ENCODE results near the gene SLC38A9. TPM values are rescaled to one million over a fixed set of nuclear protein-coding genes. Genes with fewer than 3 reads are reported as not detected.

Gene SLC38A9
- total RNA-seq, 2 donors from 2014 or later, result 17.9 to 19.5 TPM

- no peak for ATAC-seq
These were observed 77.8 kb downstream of the SLC38A9 start for GRCh38 chr5:55634209-55634805.

GRCh38 chr5:55633574-55634208 lies 78.4 kb downstream of the SLC38A9 start:
- Mint-ChIP-seq H3K27ac (no peak overlapping the region), H3K36me3 (no peaks in the 10 kb centered on the region), H3K9me3 (no peaks in the 10 kb centered on the region)
- DNase-seq (ENCODE audit: low spot score in 2 of 2) (no peak), ATAC-seq (no peak)

More at GRCh38 chr5:55634209-55634805, 77.8 kb downstream of the SLC38A9 start:
- no peak for DNase-seq (ENCODE audit: low spot score in 2 of 2)
- Mint-ChIP-seq H3K36me3 (no peaks in the 10 kb centered on the region), H3K9me3 (no peaks in the 10 kb centered on the region), H3K27ac (no peak overlapping the region)

- no peak for ATAC-seq
- no peak for DNase-seq (ENCODE audit: low spot score in 2 of 2)
- no peaks in the 10 kb centered on the region for H3K9me3 Mint-ChIP-seq
- no peak overlapping the region for H3K27ac Mint-ChIP-seq
- no peaks in the 10 kb centered on the region for H3K36me3 Mint-ChIP-seq
These were observed 82.3 kb downstream of the SLC38A9 start for GRCh38 chr5:55629815-55630214.

GRCh38 chr5:55626790-55627189 lies 85.3 kb downstream of the SLC38A9 start:
- Mint-ChIP-seq H3K27ac (no peak overlapping the region), H3K9me3 (no peaks in the 10 kb centered on the region), H3K36me3 (no peaks in the 10 kb centered on the region)
- no peak for ATAC-seq
- DNase-seq (ENCODE audit: low spot score in 2 of 2), result no peak

- DNase-seq (ENCODE audit: low spot score in 2 of 2) (no peak), ATAC-seq (peak in 1 of 2 donors; percentile 32)
- Mint-ChIP-seq H3K36me3 (no peaks in the 10 kb centered on the region), H3K9me3 (no peaks in the 10 kb centered on the region), H3K27ac (no peak overlapping the region)
These were observed 86.2 kb downstream of the SLC38A9 start for GRCh38 chr5:55625913-55626312.

- H3K9me3 Mint-ChIP-seq, result no peaks in the 10 kb centered on the region
- ATAC-seq (no peak), DNase-seq (ENCODE audit: low spot score in 2 of 2) (no peak)
- H3K36me3 Mint-ChIP-seq, result no peaks in the 10 kb centered on the region
- H3K27ac Mint-ChIP-seq, result no peak overlapping the region
These were observed 86.6 kb downstream of the SLC38A9 start for GRCh38 chr5:55625589-55625909.

GRCh38 chr5:55624841-55625588 lies 87.1 kb downstream of the SLC38A9 start:
- ATAC-seq, result no peak
- Mint-ChIP-seq H3K27ac (no peak overlapping the region), H3K36me3 (no peaks in the 10 kb centered on the region), H3K9me3 (no peaks in the 10 kb centered on the region)
- DNase-seq (ENCODE audit: low spot score in 2 of 2), result no peak

- H3K27ac Mint-ChIP-seq, result no peak overlapping the region
- H3K36me3 Mint-ChIP-seq, result no peaks in the 10 kb centered on the region
- ATAC-seq (no peak), DNase-seq (ENCODE audit: low spot score in 2 of 2) (no peak)
- no peaks in the 10 kb centered on the region for H3K9me3 Mint-ChIP-seq
These were observed 88.3 kb downstream of the SLC38A9 start for GRCh38 chr5:55623789-55624188.

GRCh38 chr5:55622460-55622859 lies 89.7 kb downstream of the SLC38A9 start:
- Mint-ChIP-seq H3K9me3 (no peaks in the 10 kb centered on the region), H3K36me3 (no peaks in the 10 kb centered on the region), H3K27ac (peak overlapping the region in 1 of 2 donors; percentile 44)
- DNase-seq (ENCODE audit: low spot score in 2 of 2) (no peak), ATAC-seq (no peak)

- no peak for ATAC-seq
- no peak for DNase-seq (ENCODE audit: low spot score in 2 of 2)
- no peak overlapping the region for H3K27ac Mint-ChIP-seq
- H3K9me3 Mint-ChIP-seq, result no peaks in the 10 kb centered on the region
- no peaks in the 10 kb centered on the region for H3K36me3 Mint-ChIP-seq
These were observed 90.9 kb downstream of the SLC38A9 start for GRCh38 chr5:55621229-55621628.

GRCh38 chr5:55620766-55621160 lies 91.4 kb downstream of the SLC38A9 start:
- ATAC-seq (no peak), DNase-seq (ENCODE audit: low spot score in 2 of 2) (no peak)
- Mint-ChIP-seq H3K27ac (no peak overlapping the region), H3K36me3 (no peaks in the 10 kb centered on the region), H3K9me3 (no peaks in the 10 kb centered on the region)

- Mint-ChIP-seq H3K27ac (no peak overlapping the region), H3K9me3 (no peaks in the 10 kb centered on the region), H3K36me3 (no peaks in the 10 kb centered on the region)
- ATAC-seq (no peak), DNase-seq (ENCODE audit: low spot score in 2 of 2) (no peak)
These were observed 91.9 kb downstream of the SLC38A9 start for GRCh38 chr5:55620009-55620765.

GRCh38 chr5:55618318-55618717 lies 93.8 kb downstream of the SLC38A9 start:
- DNase-seq (ENCODE audit: low spot score in 2 of 2) (no peak), ATAC-seq (no peak)
- no peaks in the 10 kb centered on the region for H3K36me3 Mint-ChIP-seq
- no peak overlapping the region for H3K27ac Mint-ChIP-seq
- no peaks in the 10 kb centered on the region for H3K9me3 Mint-ChIP-seq

- Mint-ChIP-seq H3K9me3 (no peaks in the 10 kb centered on the region), H3K36me3 (no peaks in the 10 kb centered on the region), H3K27ac (no peak overlapping the region)
- no peak for ATAC-seq
- no peak for DNase-seq (ENCODE audit: low spot score in 2 of 2)
These were observed 98.8 kb downstream of the SLC38A9 start for GRCh38 chr5:55613112-55613868.

GRCh38 chr5:55610542-55610941 lies 101.6 kb downstream of the SLC38A9 start:
- no peak overlapping the region for H3K27ac Mint-ChIP-seq

GRCh38 chr5:55609413-55609812 lies 102.7 kb downstream of the SLC38A9 start:
- DNase-seq (ENCODE audit: low spot score in 2 of 2), result no peak
- H3K9me3 Mint-ChIP-seq, result no peaks in the 10 kb centered on the region

More at GRCh38 chr5:55610542-55610941, 101.6 kb downstream of the SLC38A9 start:
- Mint-ChIP-seq H3K9me3 (no peaks in the 10 kb centered on the region), H3K36me3 (no peaks in the 10 kb centered on the region)
- DNase-seq (ENCODE audit: low spot score in 2 of 2) (no peak), ATAC-seq (no peak)

More at GRCh38 chr5:55609413-55609812, 102.7 kb downstream of the SLC38A9 start:
- no peaks in the 10 kb centered on the region for H3K36me3 Mint-ChIP-seq
- no peak overlapping the region for H3K27ac Mint-ChIP-seq
- peak; percentile 28 to 73 for ATAC-seq
